Measurements from ENCODE around the gene IL21R.

The IL21R gene

GRCh38 chr16:27476240-27476639 is 74.3 kb downstream of the IL21R start:
- H3K56ac ChIP-seq (ENCODE audit: low read length), result no peak overlapping the region
- no peak overlapping the region for H3K9ac ChIP-seq (ENCODE audit: low read length)
- no peak overlapping the region for H3K23ac ChIP-seq (ENCODE audit: low read length)
- H2BK15ac ChIP-seq (replicated peaks; ENCODE audit: low read depth), result no peak overlapping the region
- no peak overlapping the region for H2AK5ac ChIP-seq (ENCODE audit: low read length)
- no peak overlapping the region for H2BK5ac ChIP-seq (ENCODE audit: low read length)
- H3K4me2 ChIP-seq (ENCODE audit: low read length), result no peak overlapping the region
- H3K27me3 ChIP-seq (ENCODE audit: insufficient read depth, low read length, poor library complexity), result no peaks in the 10 kb centered on the region
- no peaks in the 10 kb centered on the region for H3K4me1 ChIP-seq (ENCODE audit: control insufficient read depth, low read depth, low read length)
- no peak overlapping the region for H4K8ac ChIP-seq (ENCODE audit: low read depth, low read length)
- H2BK120ac ChIP-seq (ENCODE audit: low read depth, low read length), result no peak overlapping the region
- no peak overlapping the region for H3K4ac ChIP-seq (ENCODE audit: low read depth, low read length)
- DNase-seq, result no peak
- no peaks in the 10 kb centered on the region for H3K79me1 ChIP-seq (ENCODE audit: low read length)
- H3K79me2 ChIP-seq (ENCODE audit: control insufficient read depth, insufficient read depth, low read length), result no peaks in the 10 kb centered on the region
- WGBS (ENCODE audit: extremely low coverage, insufficient coverage, low lambda C conversion rate), result no CpG with 5 or more reads among the region's 9 CpGs
- no peak overlapping the region for H3K27ac ChIP-seq (ENCODE audit: low read depth, low read length)
- no peak overlapping the region for H3K4me3 ChIP-seq (ENCODE audit: low read length)
- H4K5ac ChIP-seq (ENCODE audit: low read length), result no peak overlapping the region
- peaks cover 26% of the 10 kb centered on the region for H3K36me3 ChIP-seq (ENCODE audit: control insufficient read depth, insufficient read depth, low read length)
- no peak overlapping the region for H3K18ac ChIP-seq (ENCODE audit: low read length)

DNA sequence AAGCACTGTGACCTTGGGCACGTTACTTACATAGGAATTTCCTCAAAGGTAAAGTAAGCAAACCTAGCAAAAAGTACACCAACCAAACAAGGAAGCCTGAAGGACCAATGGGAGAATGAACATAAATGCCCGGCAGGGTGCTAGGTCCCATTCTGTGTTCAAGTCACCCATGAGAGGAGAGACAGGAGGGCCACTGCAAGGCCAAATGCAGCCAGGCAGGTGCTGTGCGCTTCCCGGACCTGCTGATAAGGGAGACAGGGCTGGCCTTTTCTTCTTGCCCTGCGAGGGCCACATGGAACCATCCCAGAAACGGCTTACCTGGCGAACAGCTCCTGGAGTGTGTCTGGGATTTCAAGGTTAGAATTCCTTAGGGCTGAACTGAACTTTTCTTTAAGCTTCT is 78.8 kb downstream of the IL21R start:
- H3K56ac ChIP-seq (ENCODE audit: low read length), result no peak overlapping the region
- WGBS (ENCODE audit: extremely low coverage, insufficient coverage, low lambda C conversion rate), result no CpG with 5 or more reads among the region's 7 CpGs
- H3K36me3 ChIP-seq (ENCODE audit: control insufficient read depth, insufficient read depth, low read length), result peaks cover 44% of the 10 kb centered on the region
- H3K4me3 ChIP-seq (ENCODE audit: low read length), result no peak overlapping the region
- no peak overlapping the region for H3K23ac ChIP-seq (ENCODE audit: low read length)
- H4K8ac ChIP-seq (ENCODE audit: low read depth, low read length), result no peak overlapping the region
- no peak overlapping the region for H3K27ac ChIP-seq (ENCODE audit: low read depth, low read length)
- H3K4me2 ChIP-seq (ENCODE audit: low read length), result no peak overlapping the region
- H2BK5ac ChIP-seq (ENCODE audit: low read length), result no peak overlapping the region
- DNase-seq, result no peak
- H4K5ac ChIP-seq (ENCODE audit: low read length), result no peak overlapping the region
- H3K79me2 ChIP-seq (ENCODE audit: control insufficient read depth, insufficient read depth, low read length), result no peaks in the 10 kb centered on the region
- no peak overlapping the region for H2BK120ac ChIP-seq (ENCODE audit: low read depth, low read length)
- no peaks in the 10 kb centered on the region for H3K79me1 ChIP-seq (ENCODE audit: low read length)
- no peaks in the 10 kb centered on the region for H3K27me3 ChIP-seq (ENCODE audit: insufficient read depth, low read length, poor library complexity)
- no peak overlapping the region for H3K9ac ChIP-seq (ENCODE audit: low read length)
- no peak overlapping the region for H2BK15ac ChIP-seq (replicated peaks; ENCODE audit: low read depth)
- no peak overlapping the region for H3K18ac ChIP-seq (ENCODE audit: low read length)
- no peak overlapping the region for H2AK5ac ChIP-seq (ENCODE audit: low read length)
- no peaks in the 10 kb centered on the region for H3K4me1 ChIP-seq (ENCODE audit: control insufficient read depth, low read depth, low read length)
- no peak overlapping the region for H3K4ac ChIP-seq (ENCODE audit: low read depth, low read length)

DNA sequence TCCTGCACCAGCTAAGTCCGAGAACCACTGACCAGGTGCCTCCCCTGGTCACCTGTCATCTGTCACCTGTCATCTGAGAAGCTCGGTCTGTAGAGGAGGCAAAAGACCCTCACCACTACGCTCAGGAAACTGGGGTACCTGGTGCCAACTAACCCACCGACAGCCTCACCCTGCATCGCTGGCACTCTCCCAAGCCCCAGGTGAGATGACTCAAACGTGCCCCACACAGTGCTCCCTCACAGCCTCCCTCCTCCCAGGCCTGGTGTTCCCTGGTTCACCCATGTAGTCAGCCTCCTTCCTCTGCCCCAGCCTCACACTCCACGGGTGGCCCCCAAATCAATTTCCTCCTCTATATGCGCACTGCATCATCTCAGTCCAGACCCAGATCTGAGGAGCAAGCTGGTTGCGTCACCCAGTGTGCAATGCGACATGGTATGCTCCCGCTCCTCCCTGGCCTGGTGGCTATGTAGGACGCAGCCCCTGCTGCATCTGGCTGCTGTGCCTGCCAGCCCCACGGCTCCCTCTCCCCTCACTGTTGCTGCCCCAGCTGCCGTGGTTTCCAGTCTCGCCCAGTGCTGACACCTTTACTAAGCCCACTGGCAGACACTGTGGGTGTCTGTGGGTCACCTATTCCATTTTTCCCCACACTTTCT is 79.4 kb downstream of the IL21R start:
- Histone ChIP-seq H3K79me1 (ENCODE audit: low read length) (no peaks in the 10 kb centered on the region), H3K27me3 (ENCODE audit: insufficient read depth, low read length, poor library complexity) (no peaks in the 10 kb centered on the region), H3K79me2 (ENCODE audit: control insufficient read depth, insufficient read depth, low read length) (no peaks in the 10 kb centered on the region), H3K4me1 (ENCODE audit: control insufficient read depth, low read depth, low read length) (no peaks in the 10 kb centered on the region), H3K4me3 (ENCODE audit: low read length) (no peak overlapping the region), H3K27ac (ENCODE audit: low read depth, low read length) (no peak overlapping the region), H3K4me2 (ENCODE audit: low read length) (no peak overlapping the region), H2BK120ac (ENCODE audit: low read depth, low read length) (no peak overlapping the region), H4K5ac (ENCODE audit: low read length) (no peak overlapping the region), H3K23ac (ENCODE audit: low read length) (no peak overlapping the region), H3K56ac (ENCODE audit: low read length) (no peak overlapping the region), H3K9ac (ENCODE audit: low read length) (no peak overlapping the region), H3K4ac (ENCODE audit: low read depth, low read length) (no peak overlapping the region), H3K36me3 (ENCODE audit: control insufficient read depth, insufficient read depth, low read length) (peaks cover 40% of the 10 kb centered on the region), H2AK5ac (ENCODE audit: low read length) (no peak overlapping the region), H2BK5ac (ENCODE audit: low read length) (no peak overlapping the region), H4K8ac (ENCODE audit: low read depth, low read length) (no peak overlapping the region), H2BK15ac (replicated peaks; ENCODE audit: low read depth) (no peak overlapping the region), H3K18ac (ENCODE audit: low read length) (no peak overlapping the region)
- no CpG with 5 or more reads among the region's 15 CpGs for WGBS (ENCODE audit: extremely low coverage, insufficient coverage, low lambda C conversion rate)
- no peak for DNase-seq

- H3K56ac ChIP-seq (ENCODE audit: low read length), result no peak overlapping the region
- no peak overlapping the region for H2BK120ac ChIP-seq (ENCODE audit: low read depth, low read length)
- no peak overlapping the region for H3K9ac ChIP-seq (ENCODE audit: low read length)
- H4K5ac ChIP-seq (ENCODE audit: low read length), result no peak overlapping the region
- no peak overlapping the region for H3K4me3 ChIP-seq (ENCODE audit: low read length)
- no peaks in the 10 kb centered on the region for H3K4me1 ChIP-seq (ENCODE audit: control insufficient read depth, low read depth, low read length)
- no peak overlapping the region for H2AK5ac ChIP-seq (ENCODE audit: low read length)
- no CpG with 5 or more reads among the region's 10 CpGs for WGBS (ENCODE audit: extremely low coverage, insufficient coverage, low lambda C conversion rate)
- no peak overlapping the region for H3K23ac ChIP-seq (ENCODE audit: low read length)
- peaks cover 39% of the 10 kb centered on the region for H3K36me3 ChIP-seq (ENCODE audit: control insufficient read depth, insufficient read depth, low read length)
- H2BK5ac ChIP-seq (ENCODE audit: low read length), result no peak overlapping the region
- H3K79me2 ChIP-seq (ENCODE audit: control insufficient read depth, insufficient read depth, low read length), result no peaks in the 10 kb centered on the region
- DNase-seq, result no peak
- no peak overlapping the region for H3K18ac ChIP-seq (ENCODE audit: low read length)
- no peak overlapping the region for H3K27ac ChIP-seq (ENCODE audit: low read depth, low read length)
- no peak overlapping the region for H3K4me2 ChIP-seq (ENCODE audit: low read length)
- no peaks in the 10 kb centered on the region for H3K79me1 ChIP-seq (ENCODE audit: low read length)
- no peak overlapping the region for H2BK15ac ChIP-seq (replicated peaks; ENCODE audit: low read depth)
- H3K27me3 ChIP-seq (ENCODE audit: insufficient read depth, low read length, poor library complexity), result no peaks in the 10 kb centered on the region
- no peak overlapping the region for H3K4ac ChIP-seq (ENCODE audit: low read depth, low read length)
- H4K8ac ChIP-seq (ENCODE audit: low read depth, low read length), result no peak overlapping the region
Observed at GRCh38 chr16:27482397-27483087, 80.6 kb downstream of the IL21R start.

DNA sequence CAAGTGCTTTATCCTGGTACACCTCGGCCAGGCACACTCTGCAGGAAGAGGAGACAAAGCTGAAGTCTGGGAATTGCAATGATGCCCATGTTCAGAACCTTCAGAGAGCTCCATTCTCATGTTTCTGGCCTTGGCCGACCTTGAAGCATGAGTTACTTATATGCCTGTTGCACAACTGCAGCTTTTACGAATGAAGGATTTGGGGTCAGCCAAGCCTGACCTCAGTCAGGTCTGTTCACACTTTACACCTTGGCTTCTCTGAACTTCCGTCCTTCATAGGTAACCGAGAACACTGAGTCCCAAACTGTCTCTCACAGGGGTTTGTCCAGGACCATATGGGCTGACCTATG is 81.1 kb downstream of the IL21R start:
- peaks cover 39% of the 10 kb centered on the region for H3K36me3 ChIP-seq (ENCODE audit: control insufficient read depth, insufficient read depth, low read length)
- no peak overlapping the region for H3K4me3 ChIP-seq (ENCODE audit: low read length)
- no peaks in the 10 kb centered on the region for H3K27me3 ChIP-seq (ENCODE audit: insufficient read depth, low read length, poor library complexity)
- no peak overlapping the region for H3K4ac ChIP-seq (ENCODE audit: low read depth, low read length)
- no peak for DNase-seq
- no peaks in the 10 kb centered on the region for H3K79me2 ChIP-seq (ENCODE audit: control insufficient read depth, insufficient read depth, low read length)
- no peak overlapping the region for H2BK120ac ChIP-seq (ENCODE audit: low read depth, low read length)
- no peak overlapping the region for H3K27ac ChIP-seq (ENCODE audit: low read depth, low read length)
- no peak overlapping the region for H3K18ac ChIP-seq (ENCODE audit: low read length)
- H3K79me1 ChIP-seq (ENCODE audit: low read length), result no peaks in the 10 kb centered on the region
- no peak overlapping the region for H2AK5ac ChIP-seq (ENCODE audit: low read length)
- H3K4me1 ChIP-seq (ENCODE audit: control insufficient read depth, low read depth, low read length), result no peaks in the 10 kb centered on the region
- no peak overlapping the region for H4K5ac ChIP-seq (ENCODE audit: low read length)
- no peak overlapping the region for H3K4me2 ChIP-seq (ENCODE audit: low read length)
- no peak overlapping the region for H4K8ac ChIP-seq (ENCODE audit: low read depth, low read length)
- no peak overlapping the region for H2BK5ac ChIP-seq (ENCODE audit: low read length)
- no peak overlapping the region for H3K9ac ChIP-seq (ENCODE audit: low read length)
- H2BK15ac ChIP-seq (replicated peaks; ENCODE audit: low read depth), result no peak overlapping the region
- H3K56ac ChIP-seq (ENCODE audit: low read length), result no peak overlapping the region
- no peak overlapping the region for H3K23ac ChIP-seq (ENCODE audit: low read length)
- no CpG with 5 or more reads among the region's 5 CpGs for WGBS (ENCODE audit: extremely low coverage, insufficient coverage, low lambda C conversion rate)

- Histone ChIP-seq H3K4me1 (ENCODE audit: control insufficient read depth, low read depth, low read length) (no peaks in the 10 kb centered on the region), H2BK15ac (replicated peaks; ENCODE audit: low read depth) (no peak overlapping the region), H3K79me2 (ENCODE audit: control insufficient read depth, insufficient read depth, low read length) (no peaks in the 10 kb centered on the region), H3K27ac (ENCODE audit: low read depth, low read length) (no peak overlapping the region), H3K79me1 (ENCODE audit: low read length) (no peaks in the 10 kb centered on the region), H3K18ac (ENCODE audit: low read length) (no peak overlapping the region), H2BK120ac (ENCODE audit: low read depth, low read length) (no peak overlapping the region), H3K27me3 (ENCODE audit: insufficient read depth, low read length, poor library complexity) (no peaks in the 10 kb centered on the region), H3K36me3 (ENCODE audit: control insufficient read depth, insufficient read depth, low read length) (peaks cover 36% of the 10 kb centered on the region), H4K8ac (ENCODE audit: low read depth, low read length) (no peak overlapping the region), H3K23ac (ENCODE audit: low read length) (no peak overlapping the region), H2AK5ac (ENCODE audit: low read length) (no peak overlapping the region), H3K56ac (ENCODE audit: low read length) (no peak overlapping the region), H3K4me3 (ENCODE audit: low read length) (no peak overlapping the region), H4K5ac (ENCODE audit: low read length) (no peak overlapping the region), H3K4me2 (ENCODE audit: low read length) (no peak overlapping the region), H2BK5ac (ENCODE audit: low read length) (no peak overlapping the region), H3K4ac (ENCODE audit: low read depth, low read length) (no peak overlapping the region), H3K9ac (ENCODE audit: low read length) (no peak overlapping the region)
- no peak for DNase-seq
- WGBS (ENCODE audit: extremely low coverage, insufficient coverage, low lambda C conversion rate), result no CpG with 5 or more reads among the region's 5 CpGs
Observed at GRCh38 chr16:27483624-27484023, 81.7 kb downstream of the IL21R start.
